Activated CD8-positive, alpha-beta memory T cell treated with anti-CD3 and anti-CD28 coated beads for 48 hours (primary cell): ENCODE measurements around the gene C10orf143.
"Not testable (repeated sequence)": the region's sequence is repeated elsewhere in the genome, so short reads cannot be mapped to it uniquely, and the experiment has no call there.

Experiments used
- DNase-seq, 3 experiments: peaks; one replicate each; pipeline ENCODE4 v3.0.0-alpha.2; 2020; ENCODE audit warnings: low read depth in 2 of 3, low spot score in 2 of 3

C10orf143 gene

GRCh38 chr10:130037169-130037661 is 73.4 kb downstream of the C10orf143 start:
- no peak for DNase-seq

GRCh38 chr10:130036296-130037065 is 74.1 kb downstream of the C10orf143 start:
- DNase-seq, result no peak

- DNase-seq, result no peak
These were observed 81.4 kb downstream of the C10orf143 start for GRCh38 chr10:130029209-130029608.

GRCh38 chr10:130028465-130028819 is 82.2 kb downstream of the C10orf143 start:
- DNase-seq, result no peak

- DNase-seq, result no peak
These were observed 82.7 kb downstream of the C10orf143 start for GRCh38 chr10:130027716-130028464.

GRCh38 chr10:130026670-130027456 is 83.8 kb downstream of the C10orf143 start:
- no peak for DNase-seq

GRCh38 chr10:130025811-130026485 is 84.7 kb downstream of the C10orf143 start:
- DNase-seq, result no peak

GRCh38 chr10:130025326-130025725 is 85.3 kb downstream of the C10orf143 start:
- no peak for DNase-seq

- DNase-seq, result no peak
These were observed 85.8 kb downstream of the C10orf143 start for GRCh38 chr10:130024779-130025325.

GRCh38 chr10:130024326-130024725 is 86.3 kb downstream of the C10orf143 start:
- DNase-seq, result not testable (repeated sequence)

GRCh38 chr10:130023454-130024230 is 87.0 kb downstream of the C10orf143 start:
- DNase-seq, result no peak

- no peak for DNase-seq
These were observed 87.9 kb downstream of the C10orf143 start for GRCh38 chr10:130022511-130023299.

- no peak for DNase-seq
These were observed 88.5 kb downstream of the C10orf143 start for GRCh38 chr10:130022086-130022485.

- DNase-seq, result no peak
These were observed 89.2 kb downstream of the C10orf143 start for GRCh38 chr10:130021383-130021950.

GRCh38 chr10:130020651-130021382 is 89.8 kb downstream of the C10orf143 start:
- no peak for DNase-seq

GRCh38 chr10:130018730-130019185 is 91.9 kb downstream of the C10orf143 start:
- DNase-seq, result no peak

GRCh38 chr10:130018265-130018664 is 92.4 kb downstream of the C10orf143 start:
- DNase-seq, result no peak

GRCh38 chr10:130017631-130018022 is 93.0 kb downstream of the C10orf143 start:
- no peak for DNase-seq
